GM21528 (cell line): ENCODE measurements around the gene NPHP4.
"Not testable (repeated sequence)": the region's sequence is repeated elsewhere in the genome, so short reads cannot be mapped to it uniquely, and the experiment has no call there.

Source experiments
- ATAC-seq: cut with Tn5 transposase; IDR thresholded peaks from one replicate; pipeline ENCODE4 v1.9.1; 2021; ENCODE audit warnings: mild to moderate bottlenecking, moderate library complexity; ENCODE audit not compliant: unreplicated experiment, low FRiP score

The NPHP4 gene

DNA sequence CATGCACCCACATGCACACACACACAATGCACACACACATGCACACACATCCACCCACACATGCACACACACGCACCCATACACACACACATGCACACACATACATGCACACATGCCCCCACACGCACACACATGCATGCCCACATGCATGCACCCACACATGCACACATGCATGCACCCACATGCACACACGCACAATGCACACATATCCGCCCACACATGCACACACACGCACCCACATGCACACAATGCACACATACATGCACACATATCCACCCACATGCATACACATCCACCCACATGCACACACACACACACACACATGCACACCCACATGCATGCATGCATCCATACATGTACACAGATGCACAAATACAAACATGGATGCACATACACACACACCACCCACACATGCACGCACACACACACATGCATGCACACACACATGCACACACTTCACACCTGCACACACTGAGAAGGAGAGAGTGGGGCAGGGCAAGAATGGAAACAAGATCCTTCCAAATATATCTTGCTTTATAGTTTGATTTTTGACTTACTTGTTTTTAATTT, 123.2 kb downstream of the NPHP4 start:
- no peak for ATAC-seq

DNA sequence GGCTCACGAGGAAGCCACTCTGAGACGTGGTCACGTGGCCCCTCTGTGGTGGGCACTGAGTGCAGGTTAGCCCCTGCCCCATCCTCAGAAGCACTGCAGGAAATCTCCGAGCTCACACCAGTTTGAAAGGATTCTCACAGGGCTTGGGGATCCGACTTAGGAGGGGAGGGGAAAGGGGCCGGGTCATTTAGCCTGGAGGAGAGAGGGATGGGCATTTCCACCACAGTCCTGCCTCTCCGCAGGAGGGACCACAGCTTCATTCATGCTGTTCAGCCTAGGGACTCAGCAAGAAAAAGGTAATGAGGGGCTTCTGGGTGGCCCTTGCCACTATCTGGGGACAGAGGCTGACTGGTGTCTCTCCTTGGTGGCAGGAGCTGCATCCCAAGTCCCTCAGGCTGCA, 126.5 kb downstream of the NPHP4 start:
- no peak for ATAC-seq

DNA sequence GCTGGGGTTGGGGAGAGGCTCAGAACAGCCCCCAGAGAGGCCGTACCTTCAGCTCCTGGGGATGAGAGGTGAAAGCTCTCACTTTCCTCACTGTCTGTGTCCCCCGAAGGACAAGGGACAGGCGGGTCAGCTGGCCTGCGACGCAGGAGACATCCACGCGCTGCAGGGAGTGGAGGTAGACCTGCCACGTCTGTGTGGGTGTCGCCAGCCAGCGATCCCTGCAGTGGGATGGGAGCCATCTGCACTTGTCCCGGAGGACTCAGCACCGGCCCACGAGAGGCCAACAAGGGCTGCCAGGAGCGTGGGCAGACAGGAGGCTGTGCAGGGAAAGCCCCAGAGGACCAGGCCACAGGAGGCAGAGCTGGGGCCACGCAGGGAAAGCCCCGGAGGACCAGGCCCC, 127.2 kb downstream of the NPHP4 start:
- ATAC-seq = no peak

GRCh38 chr1:5864256-5864655, 128.0 kb downstream of the NPHP4 start:
- no peak for ATAC-seq

- ATAC-seq = no peak
These were observed 129.0 kb downstream of the NPHP4 start for GRCh38 chr1:5863238-5863637.

DNA sequence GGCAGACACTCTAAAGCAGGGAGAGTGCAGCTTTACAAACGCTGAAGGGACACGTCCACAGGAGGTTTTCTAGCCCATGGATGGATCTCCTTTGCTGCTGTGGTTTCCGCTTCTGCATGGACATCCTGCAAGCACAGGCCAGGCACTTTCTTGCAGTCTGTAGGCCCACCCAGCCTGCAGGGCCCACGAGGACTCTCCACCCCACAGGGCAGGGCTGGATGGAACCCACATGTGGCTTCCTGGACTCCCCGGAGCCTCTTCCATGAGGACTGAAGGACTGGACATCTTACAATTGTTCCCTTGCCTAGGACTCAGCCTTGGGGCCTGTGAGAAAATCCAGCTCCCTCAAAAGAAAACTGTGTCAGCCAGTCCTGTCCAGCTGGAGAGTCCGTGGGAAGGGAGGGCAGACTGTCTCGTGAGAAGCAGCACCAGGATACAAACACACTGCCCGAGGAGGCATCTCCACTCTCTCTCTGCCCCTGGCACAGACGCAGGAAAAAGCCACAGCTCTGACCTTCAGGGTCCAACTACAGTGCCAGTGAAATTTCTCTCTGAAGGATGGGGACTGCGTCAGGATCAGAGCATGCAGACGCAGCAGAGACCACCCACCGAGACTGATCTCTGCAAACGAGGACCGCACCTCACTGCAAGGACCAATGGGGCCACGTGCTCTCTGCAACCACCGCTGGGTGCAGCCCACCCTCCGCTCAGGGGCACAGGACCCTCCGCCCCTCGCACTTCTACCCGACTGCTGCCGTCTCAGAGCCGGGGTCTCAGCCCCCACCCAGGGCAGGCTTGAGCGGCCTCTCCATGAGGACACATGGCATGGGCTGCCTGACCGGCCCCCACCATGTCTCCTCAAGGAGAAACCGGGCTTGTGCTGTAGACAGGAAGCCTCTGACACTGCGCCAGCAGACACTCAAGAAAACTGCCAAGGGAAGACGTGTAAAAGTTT, 130.1 kb downstream of the NPHP4 start:
- ATAC-seq = no peak

- ATAC-seq = no peak
These were observed 131.9 kb downstream of the NPHP4 start for GRCh38 chr1:5860277-5860676.

- no peak for ATAC-seq
These were observed 132.5 kb downstream of the NPHP4 start for GRCh38 chr1:5859766-5860165.

GRCh38 chr1:5858844-5859407, 133.3 kb downstream of the NPHP4 start:
- no peak for ATAC-seq

DNA sequence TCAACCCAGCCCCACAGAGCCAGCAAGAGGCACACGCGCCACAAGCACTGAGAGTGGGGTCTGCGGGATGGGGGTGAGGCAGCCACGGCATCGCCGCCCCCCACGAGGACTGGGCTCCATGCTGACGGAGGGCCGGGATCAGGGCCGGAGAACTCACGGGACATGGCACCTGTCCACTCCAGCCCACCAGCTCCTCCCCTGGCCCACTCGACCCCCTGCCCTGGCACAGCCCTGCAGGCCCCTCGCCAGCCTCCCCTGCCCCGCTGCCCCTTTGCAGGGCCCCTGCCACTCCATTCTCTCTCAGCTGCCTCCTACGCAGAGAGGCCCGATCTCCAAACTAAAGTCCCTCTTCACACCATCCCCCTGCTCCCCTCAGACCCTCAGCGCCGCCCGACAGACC, 134.0 kb downstream of the NPHP4 start:
- no peak for ATAC-seq

DNA sequence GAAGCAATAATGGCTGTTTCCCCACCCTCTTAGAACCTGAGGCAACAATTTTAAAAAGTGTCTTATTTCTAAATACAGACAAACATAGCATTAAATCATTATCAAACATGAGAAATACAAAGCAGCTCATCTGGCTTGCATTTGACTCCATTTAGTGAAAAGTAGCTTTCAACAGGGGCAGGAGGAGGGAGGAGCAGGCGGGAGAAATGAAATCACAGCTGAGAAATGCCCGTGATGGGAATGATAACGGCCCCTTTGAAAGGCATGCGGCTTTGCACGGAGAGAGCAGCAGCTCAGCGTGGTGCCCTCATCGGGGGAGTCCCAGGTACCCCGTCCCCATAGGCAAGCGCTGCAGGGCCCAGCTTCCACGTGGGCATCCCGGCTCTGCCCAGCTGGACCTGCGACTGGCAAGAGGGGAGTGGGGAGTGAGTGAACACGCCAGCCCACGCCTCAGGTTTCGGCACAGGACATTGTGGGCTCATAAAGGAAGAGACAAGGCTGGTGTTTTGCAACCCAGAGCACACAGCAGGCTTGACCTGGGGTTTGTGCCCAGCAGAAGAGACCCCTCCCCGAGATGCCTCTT, 134.6 kb downstream of the NPHP4 start:
- no peak for ATAC-seq

GRCh38 chr1:5857011-5857410, 135.2 kb downstream of the NPHP4 start:
- ATAC-seq = no peak

GRCh38 chr1:5856246-5856815, 135.9 kb downstream of the NPHP4 start:
- no peak for ATAC-seq

DNA sequence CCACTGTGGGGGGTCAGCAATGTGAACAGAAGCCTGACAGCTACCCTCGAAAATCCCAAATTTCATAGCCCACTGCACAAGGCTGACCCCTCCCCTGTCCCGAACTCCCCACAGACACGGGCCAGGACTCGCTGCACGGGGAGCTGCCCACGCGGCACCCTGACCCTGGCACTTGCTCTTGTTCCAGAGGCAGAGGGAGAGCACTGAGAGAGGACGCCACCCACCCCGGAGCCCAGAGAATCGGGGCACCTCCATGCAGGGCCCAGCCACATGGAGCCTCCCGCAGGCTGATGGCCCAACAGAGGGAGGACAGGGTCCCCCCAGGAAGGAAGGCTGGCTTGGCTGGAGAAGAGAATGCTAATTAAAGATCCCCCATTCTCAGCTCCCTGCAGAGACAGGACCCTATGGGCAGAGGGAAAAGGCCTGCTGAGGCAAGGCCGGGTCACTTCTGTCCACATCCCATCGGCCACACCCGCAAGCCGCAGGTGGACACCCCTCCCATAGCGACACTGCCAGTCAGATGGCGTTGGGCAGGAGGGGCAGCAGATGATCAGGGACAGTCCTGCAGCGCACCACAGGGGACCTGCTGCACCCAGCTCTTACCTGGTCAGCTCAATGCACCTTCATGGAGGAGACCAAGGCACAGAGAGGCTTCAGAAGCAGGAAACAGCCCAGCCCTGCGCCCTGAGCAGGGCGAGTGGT, 136.9 kb downstream of the NPHP4 start:
- ATAC-seq = no peak

- no peak for ATAC-seq
These were observed 137.5 kb downstream of the NPHP4 start for GRCh38 chr1:5854754-5855153.

- ATAC-seq = not testable (repeated sequence)
These were observed 138.4 kb downstream of the NPHP4 start for GRCh38 chr1:5853858-5854257.

DNA sequence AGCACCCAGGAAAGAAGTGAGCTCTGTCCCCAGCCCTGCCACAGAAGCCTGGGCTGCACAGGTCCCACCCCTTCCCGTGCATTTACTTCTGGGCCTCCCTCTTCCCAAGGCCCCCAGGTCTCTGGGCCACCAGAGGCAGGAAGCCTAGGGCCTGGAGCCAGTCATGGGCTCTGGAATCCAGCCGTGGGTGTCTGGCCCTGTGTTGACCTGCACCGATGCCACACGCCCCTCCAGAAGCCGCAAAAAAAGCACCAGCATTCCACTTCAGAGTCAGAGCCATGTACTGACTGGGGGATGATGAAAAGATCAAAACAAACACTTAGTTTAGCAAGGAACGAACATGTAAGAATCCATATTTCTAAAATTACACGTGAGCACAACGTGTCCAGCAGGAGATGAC, 141.7 kb downstream of the NPHP4 start:
- no peak for ATAC-seq

DNA sequence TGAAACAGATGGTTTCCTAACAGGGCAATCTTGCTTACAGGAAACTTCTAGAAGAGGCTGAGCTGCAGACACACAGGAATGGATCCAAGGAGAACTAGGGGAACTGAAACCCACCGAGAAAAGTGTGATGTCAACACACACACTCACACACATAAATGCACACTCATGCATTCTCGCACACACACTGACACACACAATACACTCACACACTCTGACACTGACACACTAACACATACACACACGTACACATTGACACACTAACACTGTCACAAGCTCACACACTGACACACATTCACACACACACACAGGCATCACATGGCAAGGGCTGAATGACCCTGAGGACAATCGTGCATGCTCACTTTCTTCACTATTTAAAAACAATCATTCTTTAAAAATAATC, 142.7 kb downstream of the NPHP4 start:
- no peak for ATAC-seq

DNA sequence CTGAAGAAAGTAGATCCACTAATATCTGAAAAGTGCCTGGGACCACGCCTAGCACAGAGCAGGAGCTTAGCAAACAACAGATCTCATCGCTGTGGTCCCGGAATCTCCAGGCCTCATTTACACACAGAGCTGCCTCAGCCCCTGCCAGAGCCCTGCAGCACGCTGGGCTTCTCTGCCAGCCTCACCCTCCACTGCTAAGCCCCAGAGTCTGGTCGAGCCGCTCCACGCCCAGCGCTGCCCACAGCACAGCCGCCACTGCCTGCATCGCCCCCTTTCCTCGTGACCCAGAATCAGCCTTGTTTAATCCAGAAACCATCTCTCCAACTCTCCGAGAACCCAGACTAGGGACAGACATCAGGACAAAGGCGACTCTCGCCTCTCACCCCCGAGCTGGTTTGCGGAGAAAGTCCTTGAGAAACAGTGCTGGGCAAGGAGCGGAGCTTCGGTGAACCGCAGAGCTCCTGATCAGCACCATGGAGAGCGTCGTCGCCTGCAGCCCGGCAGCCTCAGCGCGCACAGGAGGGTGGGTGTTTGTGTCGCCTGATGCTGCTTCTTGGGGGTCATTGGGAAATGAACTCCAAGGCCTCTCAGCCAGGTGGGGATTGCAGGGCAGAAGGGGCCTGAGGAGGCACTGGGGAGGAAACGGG, 145.1 kb downstream of the NPHP4 start:
- no peak for ATAC-seq

DNA sequence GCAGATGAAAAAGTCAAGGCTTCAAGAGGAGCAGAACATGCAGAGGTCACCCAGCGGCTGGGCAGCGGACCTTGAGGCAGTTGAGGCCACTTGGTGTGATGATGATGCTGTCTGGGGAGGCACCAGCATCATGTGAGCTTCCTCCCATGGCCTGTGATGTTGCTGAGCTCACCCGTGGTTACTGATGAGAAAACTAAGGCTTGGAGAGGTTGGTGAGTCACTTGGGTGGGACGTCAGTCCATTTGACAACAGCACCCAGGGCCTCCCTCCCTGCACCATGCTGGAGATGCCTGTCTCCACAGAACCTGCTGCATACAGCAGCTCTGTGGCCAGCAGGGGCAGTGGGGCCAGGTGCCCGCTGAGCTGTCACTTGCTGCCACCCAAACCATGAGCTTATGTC, 146.8 kb downstream of the NPHP4 start:
- ATAC-seq = no peak
